GM23248 (cell line): ENCODE results near the gene GTF2IRD1. TPM values are rescaled to one million over a fixed set of nuclear protein-coding genes. Genes with fewer than 3 reads are reported as not detected.

Experiments used
- DNase-seq: peaks from one replicate; pipeline ENCODE4 v3.0.0-alpha.2; 2015
- H2AFZ ChIP-seq: fragments of 200-600 bp; sonication (generic); 2 replicates; pipeline ENCODE4 v1.6.1; 2016; ENCODE audit warnings: antibody characterized with exemption
- H3F3A ChIP-seq: fragments of 200-600 bp; sonication (generic); 2 replicates; pipeline ENCODE4 v1.6.1; 2016; ENCODE audit warnings: mild to moderate bottlenecking, antibody characterized with exemption, mixed run types; ENCODE audit not compliant: insufficient read depth
- H3K27ac ChIP-seq: fragments of 200-600 bp; sonication (generic); 2 replicates; pipeline ENCODE4 v1.5.1; 2016; ENCODE audit warnings: mild to moderate bottlenecking
- H3K27me3 ChIP-seq: fragments of 200-600 bp; sonication (generic); replicated peaks from 2 replicates; pipeline ENCODE4 v1.6.1; 2016; ENCODE audit warnings: mild to moderate bottlenecking; ENCODE audit not compliant: insufficient read depth
- H3K36me3 ChIP-seq: fragments of 200-600 bp; sonication (generic); 2 replicates; pipeline ENCODE4 v1.6.1; 2016; ENCODE audit warnings: low read depth, mild to moderate bottlenecking
- H3K4me1 ChIP-seq: fragments of 200-600 bp; sonication (generic); 2 replicates; pipeline ENCODE4 v1.6.1; 2016; ENCODE audit warnings: mild to moderate bottlenecking; ENCODE audit not compliant: insufficient read depth
- H3K4me2 ChIP-seq: fragments of 200-600 bp; sonication (generic); one replicate; pipeline ENCODE4 v1.6.1; 2016; ENCODE audit warnings: mild to moderate bottlenecking; ENCODE audit not compliant: unreplicated experiment
- H3K4me3 ChIP-seq: fragments of 200-600 bp; sonication (generic); 2 replicates; pipeline ENCODE4 v1.5.1; 2016; ENCODE audit warnings: mild to moderate bottlenecking
- H3K79me2 ChIP-seq: fragments of 200-600 bp; sonication (generic); 2 replicates; pipeline ENCODE4 v1.6.1; 2016; ENCODE audit warnings: mild to moderate bottlenecking; ENCODE audit not compliant: insufficient read depth
- H3K9ac ChIP-seq: fragments of 200-600 bp; sonication (generic); 2 replicates; pipeline ENCODE4 v1.6.1; 2016; ENCODE audit warnings: mild to moderate bottlenecking
- H3K9me2 ChIP-seq: fragments of 200-600 bp; sonication (generic); 2 replicates; pipeline ENCODE4 v1.6.1; 2016; ENCODE audit warnings: mixed run types, mild to moderate bottlenecking, moderate library complexity; ENCODE audit not compliant: insufficient read depth
- H3K9me3 ChIP-seq: fragments of 200-600 bp; sonication (generic); one replicate; pipeline ENCODE4 v1.6.1; 2017; ENCODE audit warnings: low read depth
- H4K20me1 ChIP-seq: fragments of 200-600 bp; sonication (generic); 2 replicates; pipeline ENCODE4 v1.6.0; 2016; ENCODE audit not compliant: insufficient read depth
- EZH2 ChIP-seq: fragments of 200-600 bp; sonication (generic); IDR thresholded peaks from 2 replicates; pipeline ENCODE4 v1.6.1; 2018; ENCODE audit warnings: antibody characterized with exemption, mild to moderate bottlenecking; ENCODE audit not compliant: insufficient read depth, poor library complexity, severe bottlenecking
- EZH2phosphoT487 ChIP-seq: fragments of 200-600 bp; sonication (generic); IDR thresholded peaks from 2 replicates; pipeline ENCODE4 v1.6.1; 2018; ENCODE audit warnings: antibody characterized with exemption, moderate library complexity, mild to moderate bottlenecking, low read depth; ENCODE audit not compliant: insufficient read depth
- WGBS, 2 experiments: methylation state at CpG; one replicate each; pipeline ENCODE4 v1.1.6; 2015 to 2017; ENCODE audit warnings: low lambda C conversion rate in 2 of 2, low coverage in 1 of 2; ENCODE audit errors: missing lambda C conversion rate in 2 of 2; 5-methylcytosine and 5-hydroxymethylcytosine counted together
- in situ Hi-C: fragments of 300-500 bp; cut with MboI; formaldehyde crosslinking; loops from 2 replicates; pipeline ENCODE4 v1.15.0; 2020
- polyA plus RNA-seq: library from polyadenylated mRNA; unstranded; fragments of >200 nt; fragmentation: Nextera tagmentation; extraction: Ambion mirVana; gene quantifications from 2 replicates; pipeline ENCODE4 v1.2.1, GENCODE V29; 2016
- total RNA-seq: library from RNA; depleted of rRNA; stranded (reverse); fragments of >200 nt; shearing (Covaris generic); gene quantifications from 2 replicates; pipeline ENCODE4 v1.2.3, GENCODE V29; 2014

GTF2IRD1 gene
- total and polyA plus RNA-seq, 2 experiments from 2014 or later: 3.7 to 6.6 TPM

- no peak overlapping the region for H3K9ac ChIP-seq
- TF ChIP-seq EZH2phosphoT487 (no peak), EZH2 (no peak)
- H3F3A ChIP-seq: no peaks in the 10 kb centered on the region
- in situ Hi-C loops: no loop called here
- no peaks in the 10 kb centered on the region for H3K27me3 ChIP-seq
- DNase-seq: peak; percentile 10
- H3K79me2 ChIP-seq: no peaks in the 10 kb centered on the region
- no peaks in the 10 kb centered on the region for H3K36me3 ChIP-seq
- no peak overlapping the region for H2AFZ ChIP-seq
- no peaks in the 10 kb centered on the region for H3K9me2 ChIP-seq
- no peaks in the 10 kb centered on the region for H3K9me3 ChIP-seq
- H3K4me1 ChIP-seq: no peaks in the 10 kb centered on the region
- H3K27ac ChIP-seq: no peak overlapping the region
- no peaks in the 10 kb centered on the region for H4K20me1 ChIP-seq
- 71 to 76% methylated on average over 5 of the region's 5 CpGs for WGBS, 2 experiments
- no peak overlapping the region for H3K4me3 ChIP-seq
- H3K4me2 ChIP-seq: no peak overlapping the region
Observed at GRCh38 chr7:74568658-74569057, 115.0 kb downstream of the GTF2IRD1 start.

- H3K36me3 ChIP-seq: no peaks in the 10 kb centered on the region
- DNase-seq: no peak
- H3K79me2 ChIP-seq: no peaks in the 10 kb centered on the region
- H3K27me3 ChIP-seq: no peaks in the 10 kb centered on the region
- no peaks in the 10 kb centered on the region for H3K9me3 ChIP-seq
- H3K4me3 ChIP-seq: no peak overlapping the region
- no peak overlapping the region for H3K27ac ChIP-seq
- in situ Hi-C loops: no loop called here
- H3K4me1 ChIP-seq: no peaks in the 10 kb centered on the region
- no peak overlapping the region for H2AFZ ChIP-seq
- H3K9ac ChIP-seq: no peak overlapping the region
- no peaks in the 10 kb centered on the region for H3F3A ChIP-seq
- no peaks in the 10 kb centered on the region for H3K9me2 ChIP-seq
- no peak for TF ChIP-seq EZH2
- no peak for TF ChIP-seq EZH2phosphoT487
- no peaks in the 10 kb centered on the region for H4K20me1 ChIP-seq
- no peak overlapping the region for H3K4me2 ChIP-seq
- 91 to 93% methylated on average over 14 of the region's 14 CpGs for WGBS, 2 experiments
Observed at GRCh38 chr7:74569501-74570075, 115.9 kb downstream of the GTF2IRD1 start.

GRCh38 chr7:74570533-74571156, 116.9 kb downstream of the GTF2IRD1 start:
- H3F3A ChIP-seq: no peaks in the 10 kb centered on the region
- no peaks in the 10 kb centered on the region for H3K9me3 ChIP-seq
- no peaks in the 10 kb centered on the region for H3K79me2 ChIP-seq
- WGBS, 2 experiments: 89 to 92% methylated on average over 13 of the region's 13 CpGs
- no peaks in the 10 kb centered on the region for H3K9me2 ChIP-seq
- no peak overlapping the region for H3K27ac ChIP-seq
- peaks cover 6% of the 10 kb centered on the region; the same call in 1 of the 2 replicates for H3K4me1 ChIP-seq
- no peak for DNase-seq
- H3K27me3 ChIP-seq: no peaks in the 10 kb centered on the region
- no peak overlapping the region for H3K4me2 ChIP-seq
- in situ Hi-C loops: no loop called here
- no peak overlapping the region for H3K4me3 ChIP-seq
- TF ChIP-seq EZH2phosphoT487: no peak
- TF ChIP-seq EZH2: no peak
- no peaks in the 10 kb centered on the region for H4K20me1 ChIP-seq
- H2AFZ ChIP-seq: no peak overlapping the region
- no peaks in the 10 kb centered on the region for H3K36me3 ChIP-seq
- no peak overlapping the region for H3K9ac ChIP-seq

- H2AFZ ChIP-seq: no peak overlapping the region
Observed at GRCh38 chr7:74572301-74572979, 118.7 kb downstream of the GTF2IRD1 start.

More at GRCh38 chr7:74572301-74572979, 118.7 kb downstream of the GTF2IRD1 start:
- Histone ChIP-seq H3K27me3 (no peaks in the 10 kb centered on the region), H3K9me2 (no peaks in the 10 kb centered on the region), H3K4me2 (no peak overlapping the region), H4K20me1 (no peaks in the 10 kb centered on the region), H3K27ac (no peak overlapping the region), H3K9ac (no peak overlapping the region), H3K4me1 (peaks cover 6% of the 10 kb centered on the region; the same call in 1 of the 2 replicates), H3K36me3 (no peaks in the 10 kb centered on the region), H3K79me2 (no peaks in the 10 kb centered on the region), H3K4me3 (no peak overlapping the region), H3K9me3 (no peaks in the 10 kb centered on the region), H3F3A (no peaks in the 10 kb centered on the region)
- in situ Hi-C loops: no loop called here
- WGBS, 2 experiments: 67 to 72% methylated on average over 10 of the region's 10 CpGs
- no peak for DNase-seq
- no peak for TF ChIP-seq EZH2
- no peak for TF ChIP-seq EZH2phosphoT487
